Measurements from ENCODE around the gene SAMD15. TPM values are rescaled to one million over a fixed set of nuclear protein-coding genes. Genes with fewer than 3 reads are reported as not detected.

The SAMD15 gene
- total RNA-seq, 1 donor from 2014 or later = 2.1 TPM

DNA sequence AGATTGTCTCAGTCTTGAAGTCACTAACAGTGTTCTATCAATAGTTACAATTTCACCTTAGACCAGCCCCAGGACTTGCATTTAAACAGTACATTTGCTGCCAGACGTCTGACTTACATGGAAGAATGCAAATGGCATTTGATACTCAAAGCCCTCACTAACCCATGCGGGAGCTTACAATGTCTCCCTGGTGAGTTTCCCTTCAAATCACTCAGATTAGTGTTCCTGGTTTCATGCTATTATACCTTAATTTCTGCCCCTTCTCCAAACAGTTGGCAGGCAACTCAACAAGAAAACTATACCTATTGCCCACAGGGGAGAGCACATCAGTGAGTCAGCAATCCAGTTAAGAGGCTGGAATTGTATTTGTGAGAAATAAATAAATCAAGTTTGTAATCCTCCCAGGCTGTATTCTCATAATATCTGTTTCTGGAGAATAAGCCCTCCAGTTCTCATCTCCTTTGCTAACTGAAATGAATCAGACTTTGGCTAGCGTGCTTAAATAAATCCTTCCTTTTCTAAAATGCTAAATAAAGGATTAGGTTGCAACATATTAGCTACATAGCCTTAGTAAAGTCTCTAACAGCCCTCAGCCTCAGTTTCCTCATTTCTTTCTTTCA lies 32.7 kb upstream of the SAMD15 start:
- no peak for DNase-seq (ENCODE audit: low read depth)
- peaks cover 10% of the 10 kb centered on the region for H3K4me1 ChIP-seq (ENCODE audit: insufficient read depth, low read length)
- Mint-ChIP-seq H3K4me3 (ENCODE audit: unreplicated experiment) (no peak overlapping the region), H3K36me3 (ENCODE audit: low read depth, unreplicated experiment) (peaks cover 16% of the 10 kb centered on the region), H3K27me3 (ENCODE audit: low read depth, unreplicated experiment) (no peaks in the 10 kb centered on the region), H3K27ac (ENCODE audit: unreplicated experiment) (no peak overlapping the region), H3K4me1 (ENCODE audit: low read depth, unreplicated experiment) (peaks cover 24% of the 10 kb centered on the region), H3K9me3 (ENCODE audit: unreplicated experiment) (no peaks in the 10 kb centered on the region)
- H3K4me3 ChIP-seq (ENCODE audit: insufficient read depth, low read depth, low read length) = no peak overlapping the region
- no peak overlapping the region for H3K4me2 ChIP-seq (ENCODE audit: low read length)
- no peak overlapping the region for H3K9ac ChIP-seq (ENCODE audit: low read length)
- TF ChIP-seq CTCF (IDR thresholded peaks at IDR 0.05; ENCODE audit: insufficient read depth, low read depth, low read length) = no peak
- no peak for TF ChIP-seq EZH2 (IDR thresholded peaks at IDR 0.05; ENCODE audit: insufficient read depth, low read length)
- no peak overlapping the region for H2AFZ ChIP-seq (ENCODE audit: low read depth, low read length)
- no peaks in the 10 kb centered on the region for H3K79me2 ChIP-seq (ENCODE audit: insufficient read depth, low read length)
- no peaks in the 10 kb centered on the region for H4K20me1 ChIP-seq (ENCODE audit: insufficient read depth, low read length)
- H3K27me3 ChIP-seq (ENCODE audit: insufficient read depth, low read length) = no peaks in the 10 kb centered on the region
- no peaks in the 10 kb centered on the region for H3K9me3 ChIP-seq (ENCODE audit: insufficient read depth, low read depth, low read length)
- H3K27ac ChIP-seq (ENCODE audit: low read depth, low read length) = no peak overlapping the region
- no peaks in the 10 kb centered on the region for H3K36me3 ChIP-seq (ENCODE audit: insufficient read depth, low read length)
- no peak for FAIRE-seq

- DNase-seq (ENCODE audit: low read depth) (no peak), FAIRE-seq (no peak)
- Histone ChIP-seq H3K79me2 (ENCODE audit: insufficient read depth, low read length) (no peaks in the 10 kb centered on the region), H2AFZ (ENCODE audit: low read depth, low read length) (no peak overlapping the region), H3K27me3 (ENCODE audit: insufficient read depth, low read length) (no peaks in the 10 kb centered on the region), H3K9ac (ENCODE audit: low read length) (no peak overlapping the region), H3K4me2 (ENCODE audit: low read length) (no peak overlapping the region), H3K4me1 (ENCODE audit: insufficient read depth, low read length) (peaks cover 10% of the 10 kb centered on the region), H4K20me1 (ENCODE audit: insufficient read depth, low read length) (no peaks in the 10 kb centered on the region), H3K9me3 (ENCODE audit: insufficient read depth, low read depth, low read length) (no peaks in the 10 kb centered on the region), H3K36me3 (ENCODE audit: insufficient read depth, low read length) (no peaks in the 10 kb centered on the region), H3K4me3 (ENCODE audit: insufficient read depth, low read depth, low read length) (no peak overlapping the region), H3K27ac (ENCODE audit: low read depth, low read length) (no peak overlapping the region)
- no peak for TF ChIP-seq EZH2 (IDR thresholded peaks at IDR 0.05; ENCODE audit: insufficient read depth, low read length)
- TF ChIP-seq CTCF (IDR thresholded peaks at IDR 0.05; ENCODE audit: insufficient read depth, low read depth, low read length) = no peak
- Mint-ChIP-seq H3K4me1 (ENCODE audit: low read depth, unreplicated experiment) (peaks cover 24% of the 10 kb centered on the region), H3K36me3 (ENCODE audit: low read depth, unreplicated experiment) (peaks cover 16% of the 10 kb centered on the region), H3K27me3 (ENCODE audit: low read depth, unreplicated experiment) (no peaks in the 10 kb centered on the region), H3K4me3 (ENCODE audit: unreplicated experiment) (no peak overlapping the region), H3K27ac (ENCODE audit: unreplicated experiment) (no peak overlapping the region), H3K9me3 (ENCODE audit: unreplicated experiment) (no peaks in the 10 kb centered on the region)
Observed at GRCh38 chr14:77346495-77346894, 30.7 kb upstream of the SAMD15 start.

- FAIRE-seq = no peak
- no peak for DNase-seq (ENCODE audit: low read depth)
Observed at GRCh38 chr14:77347751-77348150, 29.4 kb upstream of the SAMD15 start.

More at GRCh38 chr14:77347751-77348150, 29.4 kb upstream of the SAMD15 start:
- Histone ChIP-seq H3K4me1 (ENCODE audit: insufficient read depth, low read length) (peaks cover 6% of the 10 kb centered on the region), H4K20me1 (ENCODE audit: insufficient read depth, low read length) (no peaks in the 10 kb centered on the region), H3K79me2 (ENCODE audit: insufficient read depth, low read length) (no peaks in the 10 kb centered on the region), H3K9me3 (ENCODE audit: insufficient read depth, low read depth, low read length) (no peaks in the 10 kb centered on the region), H2AFZ (ENCODE audit: low read depth, low read length) (no peak overlapping the region), H3K27ac (ENCODE audit: low read depth, low read length) (no peak overlapping the region), H3K9ac (ENCODE audit: low read length) (no peak overlapping the region), H3K36me3 (ENCODE audit: insufficient read depth, low read length) (no peaks in the 10 kb centered on the region), H3K4me2 (ENCODE audit: low read length) (no peak overlapping the region), H3K27me3 (ENCODE audit: insufficient read depth, low read length) (no peaks in the 10 kb centered on the region), H3K4me3 (ENCODE audit: insufficient read depth, low read depth, low read length) (no peak overlapping the region)
- Mint-ChIP-seq H3K36me3 (ENCODE audit: low read depth, unreplicated experiment) (peaks cover 12% of the 10 kb centered on the region), H3K27ac (ENCODE audit: unreplicated experiment) (no peak overlapping the region), H3K27me3 (ENCODE audit: low read depth, unreplicated experiment) (no peaks in the 10 kb centered on the region), H3K9me3 (ENCODE audit: unreplicated experiment) (no peaks in the 10 kb centered on the region), H3K4me3 (ENCODE audit: unreplicated experiment) (no peak overlapping the region), H3K4me1 (ENCODE audit: low read depth, unreplicated experiment) (peaks cover 20% of the 10 kb centered on the region)
- TF ChIP-seq EZH2 (IDR thresholded peaks at IDR 0.05; ENCODE audit: insufficient read depth, low read length) (no peak), CTCF (IDR thresholded peaks at IDR 0.05; ENCODE audit: insufficient read depth, low read depth, low read length) (no peak)

Data from astrocyte (in vitro differentiated cells and primary cell).